HEK293 (cell line): Measurements from ENCODE around the gene SNRPD3.

Experiments
- WT1 ChIP-seq: fragments of 450-650 bp; formaldehyde crosslinking; IDR thresholded peaks from 2 replicates; pipeline ENCODE4 v1.5.1; 2016; ENCODE audit warnings: missing biosample characterization, missing genetic modification characterization
- ZNF677 ChIP-seq: fragments of 450-650 bp; IDR thresholded peaks from 2 replicates; pipeline ENCODE4 v1.5.0; 2018; ENCODE audit warnings: missing biosample characterization, mild to moderate bottlenecking, missing genetic modification characterization, moderate library complexity
- TF ChIP-seq, protein P1 (sequence below): fragments of 450-650 bp; formaldehyde crosslinking; IDR thresholded peaks from 2 replicates; pipeline ENCODE4 v1.5.1; 2016; ENCODE audit warnings: missing biosample characterization, missing genetic modification characterization
- TF ChIP-seq, protein P2 (sequence below): fragments of 450-650 bp; formaldehyde crosslinking; IDR thresholded peaks from 2 replicates; pipeline ENCODE4 v1.5.1; 2016; ENCODE audit warnings: missing biosample characterization, missing genetic modification characterization

DNA sequence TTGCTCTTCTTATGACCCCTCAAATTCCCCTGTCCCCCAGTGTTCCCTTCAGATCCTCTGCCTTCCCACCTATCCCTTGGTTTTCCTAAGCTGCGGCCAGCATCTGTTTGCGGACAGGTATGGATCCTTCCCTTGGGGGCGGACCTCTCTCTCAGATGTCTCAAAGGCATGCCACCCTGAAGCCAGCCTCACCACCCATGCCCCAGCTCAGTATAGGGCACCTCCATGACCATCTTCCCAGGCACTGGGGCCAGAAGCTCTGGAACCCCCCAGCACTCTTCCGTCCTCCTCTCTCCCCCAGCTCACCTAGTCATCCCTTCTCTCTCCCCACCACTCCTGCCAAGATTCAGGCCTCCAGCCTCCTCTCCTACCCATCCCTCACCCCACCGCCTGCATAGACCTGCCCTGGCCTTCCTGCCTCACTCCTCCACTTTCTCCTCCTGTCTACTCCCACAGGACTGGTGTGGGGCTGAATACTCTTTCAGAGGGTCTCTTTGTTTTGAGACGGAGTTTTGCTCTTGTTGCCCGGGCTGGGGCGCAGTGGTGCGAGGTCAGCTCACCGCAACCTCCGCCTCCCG lies 34.9 kb downstream of the SNRPD3 start:
- TF ChIP-seq, protein P1, sequence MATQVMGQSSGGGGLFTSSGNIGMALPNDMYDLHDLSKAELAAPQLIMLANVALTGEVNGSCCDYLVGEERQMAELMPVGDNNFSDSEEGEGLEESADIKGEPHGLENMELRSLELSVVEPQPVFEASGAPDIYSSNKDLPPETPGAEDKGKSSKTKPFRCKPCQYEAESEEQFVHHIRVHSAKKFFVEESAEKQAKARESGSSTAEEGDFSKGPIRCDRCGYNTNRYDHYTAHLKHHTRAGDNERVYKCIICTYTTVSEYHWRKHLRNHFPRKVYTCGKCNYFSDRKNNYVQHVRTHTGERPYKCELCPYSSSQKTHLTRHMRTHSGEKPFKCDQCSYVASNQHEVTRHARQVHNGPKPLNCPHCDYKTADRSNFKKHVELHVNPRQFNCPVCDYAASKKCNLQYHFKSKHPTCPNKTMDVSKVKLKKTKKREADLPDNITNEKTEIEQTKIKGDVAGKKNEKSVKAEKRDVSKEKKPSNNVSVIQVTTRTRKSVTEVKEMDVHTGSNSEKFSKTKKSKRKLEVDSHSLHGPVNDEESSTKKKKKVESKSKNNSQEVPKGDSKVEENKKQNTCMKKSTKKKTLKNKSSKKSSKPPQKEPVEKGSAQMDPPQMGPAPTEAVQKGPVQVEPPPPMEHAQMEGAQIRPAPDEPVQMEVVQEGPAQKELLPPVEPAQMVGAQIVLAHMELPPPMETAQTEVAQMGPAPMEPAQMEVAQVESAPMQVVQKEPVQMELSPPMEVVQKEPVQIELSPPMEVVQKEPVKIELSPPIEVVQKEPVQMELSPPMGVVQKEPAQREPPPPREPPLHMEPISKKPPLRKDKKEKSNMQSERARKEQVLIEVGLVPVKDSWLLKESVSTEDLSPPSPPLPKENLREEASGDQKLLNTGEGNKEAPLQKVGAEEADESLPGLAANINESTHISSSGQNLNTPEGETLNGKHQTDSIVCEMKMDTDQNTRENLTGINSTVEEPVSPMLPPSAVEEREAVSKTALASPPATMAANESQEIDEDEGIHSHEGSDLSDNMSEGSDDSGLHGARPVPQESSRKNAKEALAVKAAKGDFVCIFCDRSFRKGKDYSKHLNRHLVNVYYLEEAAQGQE (tag by site-specific recombination), result no peak
- TF ChIP-seq, protein P2, sequence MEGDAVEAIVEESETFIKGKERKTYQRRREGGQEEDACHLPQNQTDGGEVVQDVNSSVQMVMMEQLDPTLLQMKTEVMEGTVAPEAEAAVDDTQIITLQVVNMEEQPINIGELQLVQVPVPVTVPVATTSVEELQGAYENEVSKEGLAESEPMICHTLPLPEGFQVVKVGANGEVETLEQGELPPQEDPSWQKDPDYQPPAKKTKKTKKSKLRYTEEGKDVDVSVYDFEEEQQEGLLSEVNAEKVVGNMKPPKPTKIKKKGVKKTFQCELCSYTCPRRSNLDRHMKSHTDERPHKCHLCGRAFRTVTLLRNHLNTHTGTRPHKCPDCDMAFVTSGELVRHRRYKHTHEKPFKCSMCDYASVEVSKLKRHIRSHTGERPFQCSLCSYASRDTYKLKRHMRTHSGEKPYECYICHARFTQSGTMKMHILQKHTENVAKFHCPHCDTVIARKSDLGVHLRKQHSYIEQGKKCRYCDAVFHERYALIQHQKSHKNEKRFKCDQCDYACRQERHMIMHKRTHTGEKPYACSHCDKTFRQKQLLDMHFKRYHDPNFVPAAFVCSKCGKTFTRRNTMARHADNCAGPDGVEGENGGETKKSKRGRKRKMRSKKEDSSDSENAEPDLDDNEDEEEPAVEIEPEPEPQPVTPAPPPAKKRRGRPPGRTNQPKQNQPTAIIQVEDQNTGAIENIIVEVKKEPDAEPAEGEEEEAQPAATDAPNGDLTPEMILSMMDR (tag by site-specific recombination), result no peak
- TF ChIP-seq ZNF677 (tag by site-specific recombination), result no peak
- no peak for TF ChIP-seq WT1
